ENCODE measurements around the gene ZNF451.

DNA sequence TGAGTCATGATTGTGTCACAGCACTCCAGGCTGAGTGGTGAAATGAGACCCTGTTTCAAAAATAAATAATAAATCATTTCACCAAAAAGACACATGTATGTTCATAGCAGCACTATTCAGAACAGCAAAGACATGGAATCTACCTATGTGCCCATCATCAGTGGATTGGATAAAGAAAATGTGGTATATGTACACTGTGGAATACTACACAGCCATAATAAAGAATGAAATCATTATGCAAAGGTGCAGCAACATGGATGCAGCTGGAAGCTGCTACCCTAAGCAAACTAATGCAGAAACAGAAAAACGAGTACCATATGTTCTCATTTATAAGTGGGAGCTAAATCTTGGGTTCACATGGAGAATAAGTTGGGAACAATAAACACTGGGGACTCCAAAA, 33.1 kb downstream of the ZNF451 start:
- TF ChIP-seq, protein P1, sequence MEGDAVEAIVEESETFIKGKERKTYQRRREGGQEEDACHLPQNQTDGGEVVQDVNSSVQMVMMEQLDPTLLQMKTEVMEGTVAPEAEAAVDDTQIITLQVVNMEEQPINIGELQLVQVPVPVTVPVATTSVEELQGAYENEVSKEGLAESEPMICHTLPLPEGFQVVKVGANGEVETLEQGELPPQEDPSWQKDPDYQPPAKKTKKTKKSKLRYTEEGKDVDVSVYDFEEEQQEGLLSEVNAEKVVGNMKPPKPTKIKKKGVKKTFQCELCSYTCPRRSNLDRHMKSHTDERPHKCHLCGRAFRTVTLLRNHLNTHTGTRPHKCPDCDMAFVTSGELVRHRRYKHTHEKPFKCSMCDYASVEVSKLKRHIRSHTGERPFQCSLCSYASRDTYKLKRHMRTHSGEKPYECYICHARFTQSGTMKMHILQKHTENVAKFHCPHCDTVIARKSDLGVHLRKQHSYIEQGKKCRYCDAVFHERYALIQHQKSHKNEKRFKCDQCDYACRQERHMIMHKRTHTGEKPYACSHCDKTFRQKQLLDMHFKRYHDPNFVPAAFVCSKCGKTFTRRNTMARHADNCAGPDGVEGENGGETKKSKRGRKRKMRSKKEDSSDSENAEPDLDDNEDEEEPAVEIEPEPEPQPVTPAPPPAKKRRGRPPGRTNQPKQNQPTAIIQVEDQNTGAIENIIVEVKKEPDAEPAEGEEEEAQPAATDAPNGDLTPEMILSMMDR (conservative IDR thresholded peaks at IDR 0.05; ENCODE audit: low read depth, low read length), result no peak
- TF ChIP-seq EZH2 (IDR thresholded peaks at IDR 0.05; ENCODE audit: low read length, unreplicated experiment) (no peak), EZH2phosphoT487 (IDR thresholded peaks at IDR 0.05; ENCODE audit: borderline replicate concordance, low read length) (no peak)
